ENCODE measurements around the gene ABLIM2. TPM values are rescaled to one million over a fixed set of nuclear protein-coding genes. Genes with fewer than 3 reads are reported as not detected.

Gene ABLIM2
- total and polyA plus RNA-seq, 2 of the 13 experiments (the other 11 are each of a cell fraction or from before 2014, with no cell fraction given) = 0.20 to 0.37 TPM

DNA sequence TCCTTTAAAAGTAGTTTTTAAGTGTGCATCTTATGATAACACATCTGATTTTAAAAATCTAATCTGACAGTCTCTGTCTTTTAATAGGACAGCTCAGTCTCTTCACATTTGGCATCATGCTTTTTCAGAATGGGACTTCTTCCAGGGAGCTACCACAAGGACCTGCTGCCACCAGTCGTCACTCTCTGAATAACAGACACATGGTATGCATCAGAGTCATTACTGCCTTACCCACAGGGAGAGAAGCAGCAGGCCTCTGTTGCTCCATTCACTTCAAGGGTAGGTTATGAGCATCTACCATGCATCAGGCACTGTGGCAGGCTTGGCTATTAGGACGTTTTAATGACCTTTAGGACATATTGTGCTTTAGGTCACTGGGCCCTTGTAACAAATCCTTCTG lies 169.0 kb downstream of the ABLIM2 start (continued):
- TF ChIP-seq, protein P1, sequence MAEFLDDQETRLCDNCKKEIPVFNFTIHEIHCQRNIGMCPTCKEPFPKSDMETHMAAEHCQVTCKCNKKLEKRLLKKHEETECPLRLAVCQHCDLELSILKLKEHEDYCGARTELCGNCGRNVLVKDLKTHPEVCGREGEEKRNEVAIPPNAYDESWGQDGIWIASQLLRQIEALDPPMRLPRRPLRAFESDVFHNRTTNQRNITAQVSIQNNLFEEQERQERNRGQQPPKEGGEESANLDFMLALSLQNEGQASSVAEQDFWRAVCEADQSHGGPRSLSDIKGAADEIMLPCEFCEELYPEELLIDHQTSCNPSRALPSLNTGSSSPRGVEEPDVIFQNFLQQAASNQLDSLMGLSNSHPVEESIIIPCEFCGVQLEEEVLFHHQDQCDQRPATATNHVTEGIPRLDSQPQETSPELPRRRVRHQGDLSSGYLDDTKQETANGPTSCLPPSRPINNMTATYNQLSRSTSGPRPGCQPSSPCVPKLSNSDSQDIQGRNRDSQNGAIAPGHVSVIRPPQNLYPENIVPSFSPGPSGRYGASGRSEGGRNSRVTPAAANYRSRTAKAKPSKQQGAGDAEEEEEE (CRISPR knock-in tag; IDR thresholded peaks at IDR 0.05; ENCODE audit: borderline replicate concordance) = no peak
- TF ChIP-seq ZNF124 (CRISPR knock-in tag; IDR thresholded peaks at IDR 0.05) (no peak), ZNF329 (CRISPR knock-in tag; IDR thresholded peaks at IDR 0.05; ENCODE audit: low read depth) (no peak), ZNF816 (CRISPR knock-in tag; IDR thresholded peaks at IDR 0.05; ENCODE audit: borderline replicate concordance) (no peak), ZNF44 (CRISPR knock-in tag; IDR thresholded peaks at IDR 0.05) (no peak), ZNF878 (CRISPR knock-in tag; IDR thresholded peaks at IDR 0.05) (no peak), ZNF780A (CRISPR knock-in tag; IDR thresholded peaks at IDR 0.05) (no peak)
- TF ChIP-seq, protein P2, sequence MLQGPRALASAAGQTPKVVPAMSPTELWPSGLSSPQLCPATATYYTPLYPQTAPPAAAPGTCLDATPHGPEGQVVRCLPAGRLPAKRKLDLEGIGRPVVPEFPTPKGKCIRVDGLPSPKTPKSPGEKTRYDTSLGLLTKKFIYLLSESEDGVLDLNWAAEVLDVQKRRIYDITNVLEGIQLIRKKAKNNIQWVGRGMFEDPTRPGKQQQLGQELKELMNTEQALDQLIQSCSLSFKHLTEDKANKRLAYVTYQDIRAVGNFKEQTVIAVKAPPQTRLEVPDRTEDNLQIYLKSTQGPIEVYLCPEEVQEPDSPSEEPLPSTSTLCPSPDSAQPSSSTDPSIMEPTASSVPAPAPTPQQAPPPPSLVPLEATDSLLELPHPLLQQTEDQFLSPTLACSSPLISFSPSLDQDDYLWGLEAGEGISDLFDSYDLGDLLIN (CRISPR knock-in tag; IDR thresholded peaks at IDR 0.05; ENCODE audit: borderline replicate concordance) = no peak
- TF ChIP-seq, protein P3, sequence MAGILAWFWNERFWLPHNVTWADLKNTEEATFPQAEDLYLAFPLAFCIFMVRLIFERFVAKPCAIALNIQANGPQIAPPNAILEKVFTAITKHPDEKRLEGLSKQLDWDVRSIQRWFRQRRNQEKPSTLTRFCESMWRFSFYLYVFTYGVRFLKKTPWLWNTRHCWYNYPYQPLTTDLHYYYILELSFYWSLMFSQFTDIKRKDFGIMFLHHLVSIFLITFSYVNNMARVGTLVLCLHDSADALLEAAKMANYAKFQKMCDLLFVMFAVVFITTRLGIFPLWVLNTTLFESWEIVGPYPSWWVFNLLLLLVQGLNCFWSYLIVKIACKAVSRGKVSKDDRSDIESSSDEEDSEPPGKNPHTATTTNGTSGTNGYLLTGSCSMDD (CRISPR knock-in tag; IDR thresholded peaks at IDR 0.05) = no peak

DNA sequence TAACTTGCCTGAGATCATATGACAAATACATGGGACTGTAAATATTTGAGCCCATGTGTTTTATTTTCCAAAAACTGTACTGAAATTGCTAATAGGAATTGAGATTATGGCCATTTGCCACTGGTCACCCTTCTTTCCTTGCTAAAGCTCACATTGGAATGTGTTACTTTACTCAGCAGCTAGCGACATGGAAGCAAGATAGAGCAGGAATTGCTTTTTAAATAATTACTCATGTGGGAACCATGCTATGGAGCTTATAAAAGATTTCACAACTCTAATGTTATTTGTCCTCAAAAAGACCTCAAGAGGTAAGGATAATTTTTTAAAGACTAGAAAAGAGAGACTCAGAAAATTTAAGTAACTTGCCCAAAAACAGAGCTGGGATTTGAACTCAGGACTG lies 170.2 kb downstream of the ABLIM2 start:
- BruUV-seq (replicated peaks) = no TSS peak
- ChIA-PET POLR2A (no interaction called here), CTCF (ENCODE audit: low intra/inter-chr PET ratio, low total read pairs) (interaction anchor here (2.1 to 4.0 kb wide), 2 partner anchors 184 to 227 kb away, joined by 6 to 44 read pairs; no protein-coding TSS in a partner anchor)
- H3K4me3 ChIP-seq (replicated peaks in 1 of 3; ENCODE audit: insufficient read depth in 1 of 3, low read depth in 2 of 3, low read length in 3 of 3) = no peak overlapping the region
- H3K27me3 ChIP-seq (ENCODE audit: control insufficient read depth in 1 of 2, insufficient read depth in 2 of 2, low read length in 2 of 2) = peaks cover 3 to 27% of the 10 kb centered on the region in 2 experiments; a peak in 3 of 5 replicates
- H3K9me3 ChIP-seq (ENCODE audit: low read length) = no peaks in the 10 kb centered on the region
- intact Hi-C loops (cut with micrococcal nuclease; ENCODE audit: unreplicated experiment) (loop anchor here (5.0 to 10.0 kb wide), 3 partner anchors 61 to 216 kb away; no protein-coding TSS in a partner anchor), in situ Hi-C loops (cut with HindIII; ENCODE audit: extremely low pct_ligation_motif_present, low pct_unique_long_range_greater_than_20kb) (loop anchor here (5.0 kb wide), 1 partner anchor 186 kb away; no protein-coding TSS in a partner anchor)
- WGBS (ENCODE audit: low lambda C conversion rate) = 6% methylated on average over 1 of the region's 1 CpG
- no peak for ATAC-seq
- no peak for DNase-seq (ENCODE audit: low spot score)
- H3K4me1 ChIP-seq (ENCODE audit: insufficient read depth, low read length) = peaks cover 32% of the 10 kb centered on the region
- no peak for FAIRE-seq
- no peaks in the 10 kb centered on the region for H3K79me2 ChIP-seq (ENCODE audit: insufficient read depth, low read length)
- H3K27ac ChIP-seq (ENCODE audit: extremely low read length, insufficient read depth, low read length) = no peak overlapping the region
- H4K20me1 ChIP-seq (ENCODE audit: insufficient read depth, low read length) = no peaks in the 10 kb centered on the region
- no peak overlapping the region for H3K4me2 ChIP-seq (ENCODE audit: low read depth, low read length)
- no peaks in the 10 kb centered on the region for H3K36me3 ChIP-seq (replicated peaks in 1 of 2; ENCODE audit: control insufficient read depth in 1 of 2, insufficient read depth in 2 of 2, low read length in 2 of 2)
- no peak overlapping the region for H2AFZ ChIP-seq (ENCODE audit: low read length)
- no peak overlapping the region for H3K9ac ChIP-seq (ENCODE audit: insufficient read depth, low read depth, low read length)
- TF ChIP-seq ZNF510 (CRISPR knock-in tag; IDR thresholded peaks at IDR 0.05; ENCODE audit: low read depth) = no peak
- no peak for TF ChIP-seq ELF1 (CRISPR knock-in tag; IDR thresholded peaks at IDR 0.05)
- TF ChIP-seq ZNF329 (CRISPR knock-in tag; IDR thresholded peaks at IDR 0.05; ENCODE audit: low read depth) = no peak
- TF ChIP-seq NFIB (CRISPR knock-in tag; IDR thresholded peaks at IDR 0.05; ENCODE audit: borderline replicate concordance) = no peak
- TF ChIP-seq HOXD1 (CRISPR knock-in tag; IDR thresholded peaks at IDR 0.05) = no peak
- TF ChIP-seq HNRNPUL1 (IDR thresholded peaks at IDR 0.05; ENCODE audit: low read depth, low read length) = no peak
- TF ChIP-seq NR2F2 (IDR thresholded peaks at IDR 0.05; ENCODE audit: borderline replicate concordance, low read depth) = no peak
- no peak for TF ChIP-seq SRF (IDR thresholded peaks at IDR 0.05; ENCODE audit: low read depth, low read length)
- TF ChIP-seq, protein P4, sequence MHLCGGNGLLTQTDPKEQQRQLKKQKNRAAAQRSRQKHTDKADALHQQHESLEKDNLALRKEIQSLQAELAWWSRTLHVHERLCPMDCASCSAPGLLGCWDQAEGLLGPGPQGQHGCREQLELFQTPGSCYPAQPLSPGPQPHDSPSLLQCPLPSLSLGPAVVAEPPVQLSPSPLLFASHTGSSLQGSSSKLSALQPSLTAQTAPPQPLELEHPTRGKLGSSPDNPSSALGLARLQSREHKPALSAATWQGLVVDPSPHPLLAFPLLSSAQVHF (CRISPR knock-in tag; IDR thresholded peaks at IDR 0.05) = no peak
- no peak for TF ChIP-seq CENPX (CRISPR knock-in tag; IDR thresholded peaks at IDR 0.05)

Data from HepG2 (cell line).